Breast epithelium (tissue), 3 donors: ENCODE results near the gene TMEM178A.

Source experiments
- CTCF ChIP-seq, 3 donors: fragments of 450-650 bp; IDR thresholded peaks; one replicate each; pipeline ENCODE4 v1.5.1; 2016 to 2017; ENCODE audit warnings: antibody characterized with exemption in 3 of 3, mild to moderate bottlenecking in 3 of 3, moderate library complexity in 3 of 3
- POLR2A ChIP-seq: fragments of 450-650 bp; IDR thresholded peaks from one replicate; pipeline ENCODE4 v1.6.1; 2016; ENCODE audit warnings: antibody characterized with exemption, mild to moderate bottlenecking, moderate library complexity
- POLR2AphosphoS5 ChIP-seq, 3 donors: sonication (generic); formaldehyde crosslinking; IDR thresholded peaks; one replicate each; pipeline ENCODE4 v1.6.1; 2017; ENCODE audit warnings: antibody characterized with exemption in 3 of 3

- TF ChIP-seq CTCF (IDR thresholded peaks at IDR 0.05) (no peak), POLR2A (no peak), POLR2AphosphoS5 (IDR thresholded peaks at IDR 0.05) (no peak)
Measured at GRCh38 chr2:39762448-39762847, 96.7 kb downstream of the TMEM178A start.
